Common myeloid progenitor, CD34-positive (primary cell): ENCODE results near the gene DZANK1.
"Not testable (repeated sequence)": the region's sequence is repeated elsewhere in the genome, so short reads cannot be mapped to it uniquely, and the experiment has no call there.

Experiments
- CTCF ChIA-PET: fragments of 350-600 bp; sonication (Branson Sonifier 250); formaldehyde crosslinking; loops from one replicate; lab custom pipeline; 2021; ENCODE audit warnings: antibody characterized with exemption; lab: Charles Lee
- POLR2A ChIA-PET: fragments of 350-600 bp; sonication (Branson Sonifier 250); formaldehyde crosslinking; loops from one replicate; lab custom pipeline; 2021; ENCODE audit warnings: antibody characterized with exemption; lab: Charles Lee
- DNase-seq, 3 donors: peaks; one replicate each; pipeline versions ENCODE4 v3.0.0 to v3.0.0-alpha.2; 2013
- H3K27ac ChIP-seq, 2 experiments: 1 replicate in 1 of 2; 2 replicates in 1 of 2; pipeline ENCODE4 v1.7.0; 2013; ENCODE audit warnings: inconsistent platforms in 2 of 2, low read length in 2 of 2, mild to moderate bottlenecking in 2 of 2, low read depth in 1 of 2, moderate library complexity in 1 of 2; ENCODE audit not compliant: severe bottlenecking in 2 of 2, insufficient read depth in 1 of 2, poor library complexity in 1 of 2
- H3K27me3 ChIP-seq, 5 experiments: replicated peaks in 2 of 5; 1 replicate in 3 of 5; 2 replicates in 2 of 5; pipeline versions ENCODE4 v1.6.1 to v1.7.0; 2013; ENCODE audit warnings: low read length in 4 of 5, mild to moderate bottlenecking in 2 of 5, moderate library complexity in 2 of 5, inconsistent platforms in 1 of 5; ENCODE audit not compliant: insufficient read depth in 5 of 5, control insufficient read depth in 4 of 5
- H3K36me3 ChIP-seq, 4 experiments: 1 replicate in 2 of 4; 2 replicates in 2 of 4; pipeline versions ENCODE4 v1.6.1 to v1.7.0; 2013; ENCODE audit warnings: low read length in 3 of 4, control low read depth in 1 of 4, mild to moderate bottlenecking in 1 of 4; ENCODE audit not compliant: control insufficient read depth in 4 of 4, insufficient read depth in 4 of 4
- H3K4me1 ChIP-seq, 4 experiments: 1 replicate in 3 of 4; 2 replicates in 1 of 4; pipeline versions ENCODE4 v1.6.1 to v1.7.1; 2013; ENCODE audit warnings: low read length in 3 of 4, mild to moderate bottlenecking in 3 of 4, control low read depth in 1 of 4, inconsistent platforms in 1 of 4, moderate library complexity in 1 of 4; ENCODE audit not compliant: control insufficient read depth in 4 of 4, insufficient read depth in 4 of 4; ENCODE audit errors: control extremely low read depth in 1 of 4
- H3K4me3 ChIP-seq, 7 experiments: 1 replicate in 4 of 7; 2 replicates in 3 of 7; pipeline versions ENCODE4 v1.5.1 to v1.7.0; 2013; ENCODE audit warnings: mild to moderate bottlenecking in 7 of 7, low read length in 6 of 7, moderate library complexity in 6 of 7, inconsistent platforms in 2 of 7, low read depth in 2 of 7, control low read depth in 1 of 7; ENCODE audit not compliant: insufficient read depth in 4 of 7, control insufficient read depth in 1 of 7; ENCODE audit errors: extremely low read depth in 1 of 7
- H3K9me3 ChIP-seq, 5 experiments: 1 replicate in 4 of 5; 2 replicates in 1 of 5; pipeline versions ENCODE4 v1.6.1 to v1.7.1; 2013; ENCODE audit warnings: low read length in 4 of 5, mild to moderate bottlenecking in 2 of 5, inconsistent platforms in 1 of 5, low read depth in 1 of 5, moderate library complexity in 1 of 5; ENCODE audit not compliant: control insufficient read depth in 4 of 5, insufficient read depth in 2 of 5; ENCODE audit errors: control extremely low read depth in 1 of 5
- WGBS: methylation state at CpG from one replicate; pipeline ENCODE4 v1.1.5; 2013; ENCODE audit not compliant: insufficient coverage; 5-methylcytosine and 5-hydroxymethylcytosine counted together

Gene DZANK1

GRCh38 chr20:18363708-18364107, 103.1 kb downstream of the DZANK1 start:
- H3K4me3 ChIP-seq: no peak overlapping the region
- H3K36me3 ChIP-seq: no peaks in the 10 kb centered on the region
- 100% methylated on average over 1 of the region's 2 CpGs for WGBS
- no peaks in the 10 kb centered on the region for H3K9me3 ChIP-seq
- POLR2A ChIA-PET: no interaction called here
- no peak for DNase-seq
- H3K4me1 ChIP-seq: no peaks in the 10 kb centered on the region
- H3K27ac ChIP-seq: no peak overlapping the region
- H3K27me3 ChIP-seq: peaks cover 0 to 2% (median 0%) of the 10 kb centered on the region in 5 experiments
- CTCF ChIA-PET: no interaction called here

DNA sequence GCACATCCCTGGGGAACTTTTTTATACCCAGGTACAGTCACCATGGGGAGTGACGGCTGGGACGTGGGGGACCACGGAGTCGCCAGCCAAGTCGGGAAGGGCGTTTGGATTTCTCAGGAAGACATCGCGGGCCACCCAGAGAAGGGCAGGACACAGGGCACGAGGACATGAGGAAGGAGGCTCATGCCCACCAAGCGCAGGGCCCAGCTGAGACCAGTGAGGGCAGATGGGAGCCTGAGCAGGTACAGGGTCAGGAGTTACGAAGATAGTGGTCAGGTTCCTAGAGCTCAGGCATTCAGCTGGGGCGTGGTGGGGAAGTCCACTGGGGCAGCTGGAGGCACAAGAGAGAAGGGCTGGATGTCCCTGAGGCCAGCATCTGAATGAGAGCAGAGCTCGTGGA, 103.9 kb downstream of the DZANK1 start:
- Histone ChIP-seq H3K27me3 (peaks cover 0 to 2% (median 0%) of the 10 kb centered on the region in 5 experiments), H3K36me3 (no peaks in the 10 kb centered on the region), H3K27ac (no peak overlapping the region), H3K9me3 (no peaks in the 10 kb centered on the region), H3K4me3 (no peak overlapping the region), H3K4me1 (no peaks in the 10 kb centered on the region)
- DNase-seq: no peak
- 95% methylated on average over 13 of the region's 13 CpGs for WGBS
- CTCF ChIA-PET: no interaction called here
- POLR2A ChIA-PET: no interaction called here

- Histone ChIP-seq H3K4me1 (no peaks in the 10 kb centered on the region), H3K4me3 (no peak overlapping the region), H3K36me3 (no peaks in the 10 kb centered on the region), H3K9me3 (peaks cover 0 to 4% (median 0%) of the 10 kb centered on the region in 5 experiments), H3K27ac (no peak overlapping the region), H3K27me3 (peaks cover 0 to 2% (median 0%) of the 10 kb centered on the region in 5 experiments)
- CTCF ChIA-PET: no interaction called here
- no CpG with 5 or more reads among the region's 1 CpG for WGBS
- DNase-seq: no peak
- POLR2A ChIA-PET: no interaction called here
These were observed 105.2 kb downstream of the DZANK1 start for GRCh38 chr20:18361678-18362077.

- Histone ChIP-seq H3K27ac (no peak overlapping the region), H3K36me3 (no peaks in the 10 kb centered on the region), H3K9me3 (peaks cover 0 to 8% (median 0%) of the 10 kb centered on the region in 5 experiments), H3K4me3 (no peak overlapping the region), H3K4me1 (no peaks in the 10 kb centered on the region), H3K27me3 (peaks cover 0 to 2% (median 0%) of the 10 kb centered on the region in 5 experiments)
- no CpG with 5 or more reads among the region's 1 CpG for WGBS
- no peak for DNase-seq
- POLR2A ChIA-PET: no interaction called here
- CTCF ChIA-PET: no interaction called here
These were observed 106.2 kb downstream of the DZANK1 start for GRCh38 chr20:18360635-18361034.

DNA sequence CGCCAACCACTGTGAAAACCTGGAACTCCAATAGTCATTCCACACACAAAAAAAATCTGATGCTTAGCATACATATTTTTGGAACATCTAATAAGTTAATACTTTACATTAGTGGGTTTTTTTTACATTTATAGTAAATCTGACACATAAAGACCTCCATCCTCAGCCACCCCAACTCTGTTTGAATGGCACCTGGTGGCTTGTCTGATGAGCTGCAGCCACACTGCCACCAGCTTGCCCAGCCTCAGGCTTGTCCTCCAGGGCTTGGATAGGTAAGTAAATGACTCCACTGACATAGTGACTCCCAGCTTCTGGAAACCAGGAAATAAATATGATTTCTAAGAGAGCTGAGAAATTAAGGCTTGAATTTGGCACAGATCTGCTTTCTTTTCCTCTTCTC, 107.0 kb downstream of the DZANK1 start:
- CTCF ChIA-PET: no interaction called here
- no CpG with 5 or more reads among the region's 1 CpG for WGBS

GRCh38 chr20:18349749-18350148, 117.1 kb downstream of the DZANK1 start:
- H3K27ac ChIP-seq, H3K4me1 ChIP-seq, H3K9me3 ChIP-seq, POLR2A ChIA-PET, CTCF ChIA-PET, H3K36me3 ChIP-seq, H3K27me3 ChIP-seq, H3K4me3 ChIP-seq, DNase-seq: not testable (repeated sequence)
- 50% methylated on average over 2 of the region's 3 CpGs for WGBS

More for the DNA sequence above, 107.0 kb downstream of the DZANK1 start:
- POLR2A ChIA-PET: no interaction called here
- no peak overlapping the region for H3K27ac ChIP-seq
- H3K4me3 ChIP-seq: no peak overlapping the region
- peaks cover 0 to 2% (median 0%) of the 10 kb centered on the region in 5 experiments for H3K27me3 ChIP-seq
- no peaks in the 10 kb centered on the region for H3K4me1 ChIP-seq
- no peaks in the 10 kb centered on the region for H3K36me3 ChIP-seq
- peaks cover 0 to 9% (median 0%) of the 10 kb centered on the region in 5 experiments for H3K9me3 ChIP-seq
- DNase-seq: no peak
